GM12873 (cell line): ENCODE results near the gene RXRA.

Experiments
- TF ChIP-seq, protein P1 (sequence below): IDR thresholded peaks from 2 replicates; pipeline ENCODE4 v1.5.1; 2012; ENCODE audit warnings: low read depth, mild to moderate bottlenecking, moderate library complexity, low read length, control low read depth; ENCODE audit not compliant: insufficient read depth; ENCODE audit errors: missing control alignments

Gene RXRA

DNA sequence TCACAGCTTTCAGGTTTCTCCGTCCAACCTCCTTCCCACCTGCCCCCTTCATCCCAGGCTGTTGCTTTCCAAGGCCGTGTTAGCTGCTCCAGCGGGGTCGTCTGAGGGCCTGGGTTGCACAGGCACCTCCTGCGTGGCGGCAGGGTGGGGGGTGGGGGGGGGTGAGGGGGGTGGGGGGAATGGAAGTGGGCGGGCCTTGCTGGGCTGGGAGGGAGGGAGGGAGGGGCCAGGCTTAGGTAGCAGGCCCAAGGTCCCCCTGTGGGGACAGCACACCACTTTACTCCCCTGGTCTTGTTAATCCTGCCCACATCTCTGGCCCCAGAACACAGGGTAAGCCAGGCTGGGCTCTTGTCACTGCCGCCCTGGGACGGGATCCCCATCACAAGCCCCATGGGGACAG, 99.1 kb downstream of the RXRA start:
- TF ChIP-seq, protein P1, sequence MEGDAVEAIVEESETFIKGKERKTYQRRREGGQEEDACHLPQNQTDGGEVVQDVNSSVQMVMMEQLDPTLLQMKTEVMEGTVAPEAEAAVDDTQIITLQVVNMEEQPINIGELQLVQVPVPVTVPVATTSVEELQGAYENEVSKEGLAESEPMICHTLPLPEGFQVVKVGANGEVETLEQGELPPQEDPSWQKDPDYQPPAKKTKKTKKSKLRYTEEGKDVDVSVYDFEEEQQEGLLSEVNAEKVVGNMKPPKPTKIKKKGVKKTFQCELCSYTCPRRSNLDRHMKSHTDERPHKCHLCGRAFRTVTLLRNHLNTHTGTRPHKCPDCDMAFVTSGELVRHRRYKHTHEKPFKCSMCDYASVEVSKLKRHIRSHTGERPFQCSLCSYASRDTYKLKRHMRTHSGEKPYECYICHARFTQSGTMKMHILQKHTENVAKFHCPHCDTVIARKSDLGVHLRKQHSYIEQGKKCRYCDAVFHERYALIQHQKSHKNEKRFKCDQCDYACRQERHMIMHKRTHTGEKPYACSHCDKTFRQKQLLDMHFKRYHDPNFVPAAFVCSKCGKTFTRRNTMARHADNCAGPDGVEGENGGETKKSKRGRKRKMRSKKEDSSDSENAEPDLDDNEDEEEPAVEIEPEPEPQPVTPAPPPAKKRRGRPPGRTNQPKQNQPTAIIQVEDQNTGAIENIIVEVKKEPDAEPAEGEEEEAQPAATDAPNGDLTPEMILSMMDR, result no peak

DNA sequence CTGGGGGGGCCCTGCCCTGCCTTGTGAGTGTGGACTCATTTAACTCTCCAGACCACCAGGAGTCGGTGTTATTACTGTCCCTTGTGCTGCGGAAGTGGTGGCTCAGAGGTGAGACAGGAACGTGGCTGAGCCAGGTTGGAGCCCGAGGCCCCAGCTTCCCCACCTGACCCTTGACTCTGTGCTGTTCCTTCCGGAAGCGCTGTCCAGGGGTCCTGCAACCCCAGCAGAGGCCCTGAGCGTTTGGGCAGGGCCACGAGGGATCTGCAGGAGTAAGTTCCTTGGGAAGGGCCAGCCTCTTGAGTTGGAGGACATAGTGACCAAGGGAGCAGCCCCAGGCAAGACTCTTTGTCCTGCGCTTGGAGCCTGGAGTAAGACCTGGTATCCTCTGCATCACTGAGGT, 99.6 kb downstream of the RXRA start:
- TF ChIP-seq, protein P1, result no peak

DNA sequence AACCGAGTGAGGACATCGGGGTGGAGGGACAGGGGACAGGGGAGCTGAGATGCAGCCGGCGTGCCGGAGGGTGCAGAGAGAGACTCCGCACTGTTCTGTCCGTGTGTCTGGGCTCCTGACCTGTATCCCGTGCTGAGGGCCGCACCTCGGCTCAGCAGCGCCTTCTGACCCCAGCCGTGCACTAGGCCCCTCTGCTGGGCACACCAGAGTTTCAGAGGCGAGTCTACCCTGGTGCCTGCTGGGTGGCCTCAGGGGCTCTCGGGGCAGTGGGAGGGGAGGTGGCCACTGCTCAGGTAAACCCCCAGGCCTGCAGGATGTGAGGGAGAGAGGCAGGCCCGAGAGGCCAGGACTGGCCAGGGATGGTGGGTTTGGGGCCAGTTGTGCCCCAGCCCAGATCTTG, 100.2 kb downstream of the RXRA start:
- TF ChIP-seq, protein P1, result no peak

DNA sequence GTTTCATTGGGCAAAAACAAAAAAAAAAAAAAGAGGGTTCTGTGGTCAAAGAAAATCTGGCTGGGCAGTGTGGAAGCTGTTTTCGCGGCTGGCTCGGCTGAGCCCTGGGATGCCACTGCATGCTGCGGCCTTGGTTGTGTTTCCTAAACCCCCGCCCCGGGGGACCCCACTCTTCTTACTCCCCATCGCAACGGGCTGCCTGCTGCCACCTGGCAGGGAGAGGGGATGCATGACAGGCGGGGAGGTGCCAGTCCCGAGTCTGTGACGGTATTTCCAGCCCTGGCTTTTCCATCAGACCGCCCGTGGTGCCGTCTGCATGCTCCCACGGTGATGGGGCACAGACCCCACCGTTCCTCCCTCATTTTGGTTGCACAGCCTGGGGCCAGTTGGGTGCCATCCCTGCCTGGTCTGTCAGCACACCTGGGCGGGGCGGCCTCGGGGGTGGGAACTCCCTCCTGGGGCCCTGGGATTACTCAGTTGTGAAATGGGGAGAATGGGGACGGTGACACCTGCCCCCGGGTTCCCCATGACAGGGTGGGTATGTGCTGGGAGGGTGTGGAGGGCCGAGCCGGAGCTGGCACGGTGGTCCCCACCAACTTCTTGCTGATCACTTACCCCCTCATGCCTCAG, 101.0 kb downstream of the RXRA start:
- TF ChIP-seq, protein P1, result no peak

DNA sequence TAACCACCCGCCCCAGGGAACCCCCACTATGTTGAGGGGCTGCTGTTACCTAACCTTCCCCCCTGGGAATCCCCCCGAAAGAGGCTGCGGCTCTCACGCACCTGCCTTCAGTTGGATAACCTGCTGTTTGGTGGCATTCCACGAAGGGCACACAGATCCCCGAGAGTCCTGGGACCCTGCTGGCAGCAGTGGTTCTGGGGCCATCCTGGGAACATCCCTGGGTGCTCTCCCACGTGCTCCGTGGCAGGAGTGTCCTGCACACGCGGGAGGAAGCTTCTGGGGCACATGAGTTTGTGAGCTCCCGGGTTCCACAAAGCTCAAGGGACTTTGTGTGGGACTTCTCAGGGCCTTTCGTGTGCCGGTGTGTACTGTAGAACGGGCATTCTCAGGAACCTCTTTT, 102.3 kb downstream of the RXRA start:
- TF ChIP-seq, protein P1, result no peak

DNA sequence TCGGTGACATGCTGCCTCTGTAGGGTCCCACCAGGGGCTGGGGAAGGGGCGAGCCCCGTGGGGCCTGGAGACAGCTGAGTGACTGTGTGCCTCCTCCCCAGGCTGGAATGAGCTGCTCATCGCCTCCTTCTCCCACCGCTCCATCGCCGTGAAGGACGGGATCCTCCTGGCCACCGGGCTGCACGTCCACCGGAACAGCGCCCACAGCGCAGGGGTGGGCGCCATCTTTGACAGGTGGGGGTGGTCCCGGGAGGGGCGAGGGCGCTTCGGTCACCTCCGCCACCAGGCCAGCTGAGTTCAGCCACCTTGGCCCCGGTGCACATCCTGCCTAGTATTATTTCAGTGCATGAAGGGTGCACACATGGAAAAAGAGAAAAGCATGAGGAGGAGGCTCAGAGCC, 102.8 kb downstream of the RXRA start:
- TF ChIP-seq, protein P1, result no peak

DNA sequence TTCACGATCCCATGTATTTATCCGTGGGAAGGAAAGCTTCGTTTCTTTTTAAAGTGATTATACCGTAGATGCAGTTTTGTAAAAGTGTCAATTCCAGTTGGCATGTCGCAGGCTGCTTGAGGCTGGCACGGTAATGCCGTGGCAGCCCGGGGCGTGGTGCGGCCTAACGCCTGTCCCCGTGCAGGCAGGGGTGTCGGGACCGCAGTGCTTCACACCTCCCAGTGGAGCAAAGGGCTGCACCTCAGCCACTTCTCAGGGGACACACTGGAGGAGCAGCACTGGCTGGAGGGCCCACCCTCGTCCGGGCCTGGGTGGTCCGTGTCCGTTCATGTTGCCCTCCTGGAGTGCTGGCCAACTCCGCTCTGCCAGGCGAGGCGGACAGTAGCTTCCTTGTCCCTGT, 103.2 kb downstream of the RXRA start:
- TF ChIP-seq, protein P1, result no peak
